ENCODE results near the gene ZBTB16. TPM values are rescaled to one million over a fixed set of nuclear protein-coding genes. Genes with fewer than 3 reads are reported as not detected.

The ZBTB16 gene
- total RNA-seq, 1 experiment from 2014 or later: not detected

DNA sequence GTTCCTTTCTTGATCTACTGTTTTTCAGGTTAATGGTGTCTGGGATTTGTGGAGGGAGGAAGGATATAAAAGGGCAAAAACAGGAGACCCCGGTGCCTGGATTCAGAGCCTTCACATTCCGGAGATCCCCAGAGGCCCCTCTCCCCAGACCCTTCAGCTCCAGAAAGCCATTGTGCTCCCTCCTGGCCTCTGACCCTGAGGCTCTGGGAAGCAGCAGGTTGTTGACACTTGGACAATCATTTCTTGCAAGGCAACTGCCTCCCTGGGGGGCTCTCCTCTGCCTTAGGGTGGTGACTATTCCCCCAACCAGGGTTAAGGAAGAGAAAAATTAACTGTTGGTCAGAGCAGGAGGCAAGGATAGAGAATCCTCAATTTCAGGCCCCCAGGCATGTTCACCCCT lies 149.8 kb downstream of the ZBTB16 start:
- DNase-seq (ENCODE audit: low spot score): no peak

- no peak for DNase-seq (ENCODE audit: low spot score)
Observed at GRCh38 chr11:114209904-114210303, 150.4 kb downstream of the ZBTB16 start.

- DNase-seq (ENCODE audit: low spot score): no peak
Observed at GRCh38 chr11:114211444-114212121, 152.1 kb downstream of the ZBTB16 start.

- no peak for DNase-seq (ENCODE audit: low spot score)
Observed at GRCh38 chr11:114213622-114214021, 154.1 kb downstream of the ZBTB16 start.

GRCh38 chr11:114215428-114215827 lies 155.9 kb downstream of the ZBTB16 start:
- DNase-seq (ENCODE audit: low spot score): no peak

- DNase-seq (ENCODE audit: low spot score): no peak
Observed at GRCh38 chr11:114215871-114216795, 156.6 kb downstream of the ZBTB16 start.

- DNase-seq (ENCODE audit: low spot score): no peak
Observed at GRCh38 chr11:114216796-114217180, 157.3 kb downstream of the ZBTB16 start.

DNA sequence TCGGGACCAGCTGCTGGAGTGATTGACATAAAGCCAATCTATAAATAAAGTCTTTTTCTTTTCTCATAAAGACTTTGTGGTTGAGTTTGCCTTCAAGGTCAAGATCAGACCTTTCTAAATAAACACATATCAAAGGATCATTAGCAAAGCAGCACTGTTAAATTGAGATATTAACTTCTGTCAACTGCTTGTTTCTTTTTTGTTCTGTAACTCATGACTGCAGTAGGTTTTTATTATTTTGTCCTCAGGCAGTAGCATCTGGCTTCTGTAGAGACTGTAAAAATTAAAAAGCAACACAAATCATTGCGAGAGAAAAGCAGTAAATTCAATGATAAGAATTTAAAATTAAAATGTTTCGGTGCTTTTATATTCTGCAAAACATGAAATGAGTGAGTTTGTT lies 159.0 kb downstream of the ZBTB16 start:
- DNase-seq (ENCODE audit: low spot score): no peak

DNA sequence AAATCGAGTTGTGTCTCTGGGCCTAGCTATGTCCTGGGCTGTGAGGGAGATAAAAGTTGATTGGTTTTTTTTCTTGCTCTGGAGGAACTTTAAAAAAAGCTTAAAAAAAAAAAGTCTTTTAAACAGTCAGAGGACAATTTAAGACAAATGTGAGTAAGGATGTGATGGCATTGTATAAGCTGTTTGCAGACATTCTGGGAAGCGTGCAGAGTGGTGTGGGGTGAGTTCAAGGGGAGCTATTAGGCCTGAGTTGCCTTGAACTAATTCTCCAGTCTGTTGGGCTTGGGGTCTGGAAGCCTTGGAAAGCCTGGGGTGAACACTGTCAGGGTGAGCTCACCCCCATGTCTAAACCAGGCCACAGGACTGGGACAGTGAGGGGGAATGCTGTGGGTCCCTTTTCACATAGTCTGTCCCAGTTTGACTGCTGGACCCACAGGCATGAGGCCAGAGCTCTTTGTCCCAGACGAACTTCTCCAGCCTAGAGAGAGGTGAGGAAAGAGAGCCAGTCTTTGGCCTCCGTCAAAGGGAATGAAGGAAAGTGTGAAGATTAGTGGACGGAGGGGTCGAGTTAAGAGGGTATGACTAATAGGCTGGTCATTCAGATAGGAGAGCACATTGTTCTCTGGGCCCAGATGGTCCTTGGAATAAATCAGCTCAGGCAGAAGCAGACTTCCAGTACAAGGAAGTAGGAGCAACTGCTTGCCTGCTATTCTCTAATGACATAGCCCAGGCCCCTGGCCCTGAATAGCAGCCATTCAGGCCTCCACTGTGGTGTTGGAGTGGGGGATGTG lies 160.2 kb downstream of the ZBTB16 start:
- DNase-seq (ENCODE audit: low spot score): no peak

GRCh38 chr11:114221037-114221436 lies 161.5 kb downstream of the ZBTB16 start:
- DNase-seq (ENCODE audit: low spot score): no peak

DNA sequence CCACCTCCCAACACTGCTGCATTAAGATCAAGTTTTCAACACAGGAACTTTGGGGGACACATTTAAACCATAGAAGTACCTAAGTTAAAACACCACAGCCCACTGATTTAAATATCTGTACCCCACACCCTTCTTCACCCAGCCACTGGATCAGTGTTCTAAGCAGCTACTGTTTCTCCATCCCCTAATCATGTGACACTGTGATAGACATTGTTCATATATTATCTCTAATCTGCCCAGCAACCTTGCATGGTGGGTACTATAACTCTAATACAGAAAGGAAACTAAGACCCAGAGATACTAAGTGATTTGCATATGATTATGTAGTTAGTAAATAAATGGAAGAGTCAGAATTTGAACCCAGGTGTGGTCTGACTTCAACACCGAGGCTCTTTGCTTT lies 166.2 kb downstream of the ZBTB16 start:
- no peak for DNase-seq (ENCODE audit: low spot score)

DNA sequence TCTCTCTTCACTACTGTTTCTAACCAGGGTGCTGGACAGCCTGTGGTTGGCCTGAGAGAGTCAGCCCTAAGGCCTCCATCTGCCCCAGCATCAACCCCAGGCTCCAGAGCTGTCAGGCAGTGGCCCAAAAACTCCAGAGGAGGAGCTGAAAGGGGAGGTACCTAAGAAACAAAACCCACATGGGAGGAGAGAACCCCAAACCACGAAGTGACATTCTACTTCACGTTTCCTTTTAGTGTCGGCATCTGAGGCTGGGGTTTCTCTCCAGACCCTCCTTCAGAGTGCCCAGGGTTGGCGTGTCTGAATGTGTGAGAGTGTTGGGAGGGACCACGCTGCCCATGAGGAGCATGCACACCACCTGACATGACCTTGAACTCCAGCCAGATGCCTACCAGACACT lies 166.8 kb downstream of the ZBTB16 start:
- no peak for DNase-seq (ENCODE audit: low spot score)

GRCh38 chr11:114228435-114229411 lies 169.2 kb downstream of the ZBTB16 start:
- DNase-seq (ENCODE audit: low spot score): no peak

GRCh38 chr11:114230031-114230704 lies 170.7 kb downstream of the ZBTB16 start:
- DNase-seq (ENCODE audit: low spot score): no peak

DNA sequence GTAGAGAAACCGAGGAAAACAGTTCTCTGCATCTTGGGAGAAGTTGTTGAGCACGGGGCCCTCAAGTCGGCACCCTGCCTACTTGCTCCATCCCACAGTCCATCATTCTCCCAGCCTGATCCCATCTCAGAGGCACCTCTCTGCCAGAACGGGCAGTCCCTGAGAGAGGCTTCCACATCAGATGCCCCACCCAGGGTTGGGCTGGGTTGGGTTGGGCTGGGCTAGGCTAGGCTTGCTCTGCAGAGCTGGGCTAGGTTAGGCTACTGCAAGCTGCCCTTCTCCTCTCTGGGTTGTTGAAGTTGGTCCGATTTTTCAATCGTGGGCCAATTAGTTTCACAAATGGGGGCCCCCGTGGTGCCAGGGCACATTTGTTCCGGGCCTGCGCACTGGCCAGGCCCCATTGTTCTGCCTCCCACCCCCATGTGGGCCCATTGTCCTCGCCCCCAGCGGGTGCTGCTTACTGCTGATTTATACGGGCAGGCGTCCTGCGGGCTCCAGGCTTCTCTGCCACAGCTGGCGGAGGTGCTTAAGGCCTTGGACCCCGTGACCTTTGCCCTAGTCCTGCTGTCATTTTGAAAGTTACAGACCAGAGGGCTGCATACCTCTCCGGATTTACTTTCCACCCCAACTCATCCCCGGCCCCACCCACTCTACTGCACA lies 173.0 kb downstream of the ZBTB16 start:
- DNase-seq (ENCODE audit: low spot score): no peak

DNA sequence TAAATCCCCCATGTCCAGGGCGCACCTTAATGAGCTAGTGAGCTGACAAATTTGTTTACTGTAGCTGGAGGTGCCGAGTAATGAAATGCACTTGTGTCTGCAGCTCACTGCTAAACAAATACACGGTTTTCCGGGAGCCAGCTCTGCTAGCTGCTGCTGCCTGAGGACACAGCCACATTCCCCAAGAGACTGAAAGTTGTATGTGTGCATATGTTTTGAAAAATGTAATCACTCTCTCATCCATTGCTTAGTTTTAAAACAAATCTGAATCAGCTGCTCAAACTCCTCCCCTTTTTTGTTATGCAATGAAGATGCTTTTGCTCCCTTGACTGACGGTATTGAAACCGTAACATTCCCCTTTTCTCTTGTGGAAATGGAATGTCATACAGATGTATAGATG lies 174.2 kb downstream of the ZBTB16 start:
- DNase-seq (ENCODE audit: low spot score): no peak

- DNase-seq (ENCODE audit: low spot score): no peak
Observed at GRCh38 chr11:114236829-114237228, 177.3 kb downstream of the ZBTB16 start.

DNA sequence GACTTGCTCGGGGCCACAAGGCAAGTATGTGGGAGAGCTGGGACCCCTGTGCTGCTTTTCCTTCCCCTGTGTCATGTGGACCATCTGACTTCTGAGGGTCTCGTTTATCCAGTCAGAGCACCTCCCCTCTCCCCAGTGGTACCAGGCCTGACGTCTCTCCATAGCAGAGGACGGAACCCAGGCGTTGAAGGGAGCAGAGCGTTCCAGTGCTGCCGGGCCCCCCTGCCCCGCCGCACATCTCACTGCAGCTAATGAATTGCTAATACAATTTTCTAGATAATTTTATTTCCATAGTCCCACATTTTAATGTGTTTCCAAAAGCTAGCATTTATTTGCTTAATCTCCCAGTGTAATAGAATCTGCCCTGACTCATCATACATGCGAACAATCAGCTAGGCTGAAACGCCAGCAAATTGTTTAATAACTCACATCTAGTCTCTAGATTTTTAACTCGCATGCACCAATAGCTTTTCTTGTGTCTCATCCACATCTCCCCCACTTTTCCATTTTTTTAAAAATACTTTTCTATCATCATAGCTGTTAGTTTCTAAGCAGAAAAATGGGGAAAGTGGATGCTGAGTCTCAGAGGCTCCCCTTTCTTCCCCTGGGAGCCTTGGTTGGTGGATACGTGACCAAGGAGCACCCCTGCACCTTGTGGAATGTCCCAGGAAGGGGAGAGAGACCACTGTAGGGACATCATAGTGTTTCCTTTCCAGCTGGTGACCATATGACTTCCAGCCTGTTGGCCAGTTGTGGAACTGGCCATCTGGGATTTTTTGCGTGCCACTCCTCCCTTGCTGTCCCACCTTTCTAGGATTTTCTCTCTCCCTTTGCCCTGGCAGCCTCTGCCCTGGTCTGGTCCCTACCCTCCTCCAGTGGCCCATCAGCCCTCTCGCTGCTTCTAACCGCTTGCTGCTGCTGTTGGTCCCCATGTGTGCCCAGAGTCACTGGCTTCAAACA lies 178.1 kb downstream of the ZBTB16 start:
- DNase-seq (ENCODE audit: low spot score): no peak

DNA sequence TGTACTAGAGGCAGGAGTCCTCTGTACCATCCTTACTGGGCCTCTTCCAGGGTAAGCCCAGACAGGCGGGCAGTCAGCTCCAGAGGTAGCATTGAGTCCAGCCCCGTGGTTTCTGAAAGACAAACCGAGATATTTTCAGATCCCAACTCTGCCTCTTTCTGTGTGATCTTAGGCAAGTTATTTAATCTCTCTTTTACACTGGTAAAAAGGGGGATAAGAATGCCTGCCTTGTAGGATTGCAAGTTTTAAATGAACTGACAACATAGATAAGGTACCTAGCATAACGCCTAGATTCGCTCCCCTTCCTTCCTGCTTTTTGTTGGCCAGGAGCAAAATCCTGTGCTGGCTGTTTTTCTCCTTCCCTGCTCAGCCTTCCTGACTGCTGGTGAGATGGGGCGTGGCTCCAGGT lies 180.2 kb downstream of the ZBTB16 start:
- DNase-seq (ENCODE audit: low spot score): no peak
